ENCODE measurements around the gene MYL7.
"Not testable (repeated sequence)": the region's sequence is repeated elsewhere in the genome, so short reads cannot be mapped to it uniquely, and the experiment has no call there.

The MYL7 gene

GRCh38 chr7:44171901-44172300, 30.8 kb upstream of the MYL7 start:
- not testable (repeated sequence) for DNase-seq

GRCh38 chr7:44167920-44168319, 26.8 kb upstream of the MYL7 start:
- DNase-seq = no peak

GRCh38 chr7:44163591-44163990, 22.5 kb upstream of the MYL7 start:
- DNase-seq = no peak

GRCh38 chr7:44162785-44163395, 21.8 kb upstream of the MYL7 start:
- DNase-seq = no peak

GRCh38 chr7:44162179-44162578, 21.0 kb upstream of the MYL7 start:
- DNase-seq = no peak

- DNase-seq = no peak
These were observed 20.2 kb upstream of the MYL7 start for GRCh38 chr7:44161371-44161770.

- no peak for DNase-seq
These were observed 18.9 kb upstream of the MYL7 start for GRCh38 chr7:44159824-44160630.

- no peak for DNase-seq
These were observed 17.9 kb upstream of the MYL7 start for GRCh38 chr7:44158873-44159631.

- no peak for DNase-seq
These were observed 17.2 kb upstream of the MYL7 start for GRCh38 chr7:44158096-44158872.

GRCh38 chr7:44157116-44158080, 16.3 kb upstream of the MYL7 start:
- DNase-seq = no peak

GRCh38 chr7:44156453-44157010, 15.4 kb upstream of the MYL7 start:
- no peak for DNase-seq

GRCh38 chr7:44155191-44156185, 14.4 kb upstream of the MYL7 start:
- no peak for DNase-seq

GRCh38 chr7:44154703-44155102, 13.6 kb upstream of the MYL7 start:
- DNase-seq = no peak

- DNase-seq = no peak
These were observed 12.8 kb upstream of the MYL7 start for GRCh38 chr7:44153948-44154335.

GRCh38 chr7:44152971-44153947, 12.1 kb upstream of the MYL7 start:
- DNase-seq = no peak

GRCh38 chr7:44151956-44152355, 10.8 kb upstream of the MYL7 start:
- no peak for DNase-seq

- DNase-seq = no peak
These were observed 10.1 kb upstream of the MYL7 start for GRCh38 chr7:44150966-44151941.

GRCh38 chr7:44150466-44150832, 9.3 kb upstream of the MYL7 start:
- DNase-seq = no peak
